HG03575 (cell line): Measurements from ENCODE around the gene MYH6.
"Not testable (repeated sequence)": the region's sequence is repeated elsewhere in the genome, so short reads cannot be mapped to it uniquely, and the experiment has no call there.

Source experiments
- ATAC-seq: cut with Tn5 transposase; IDR thresholded peaks from one replicate; pipeline ENCODE4 v1.9.1; 2021; ENCODE audit not compliant: unreplicated experiment, insufficient number of reproducible peaks, low FRiP score; ENCODE audit errors: extremely low read depth

The MYH6 gene

GRCh38 chr14:23402296-23403138 lies 5.6 kb downstream of the MYH6 start:
- no peak for ATAC-seq

- no peak for ATAC-seq
These were observed 6.8 kb downstream of the MYH6 start for GRCh38 chr14:23401291-23401690.

- not testable (repeated sequence) for ATAC-seq
These were observed 7.5 kb downstream of the MYH6 start for GRCh38 chr14:23400496-23401149.

GRCh38 chr14:23399591-23399990 lies 8.5 kb downstream of the MYH6 start:
- ATAC-seq = no peak

- ATAC-seq = no peak
These were observed 8.9 kb downstream of the MYH6 start for GRCh38 chr14:23399136-23399535.

GRCh38 chr14:23398348-23398747 lies 9.7 kb downstream of the MYH6 start:
- no peak for ATAC-seq

GRCh38 chr14:23396781-23397407 lies 11.2 kb downstream of the MYH6 start:
- no peak for ATAC-seq

GRCh38 chr14:23396126-23396525 lies 11.9 kb downstream of the MYH6 start:
- ATAC-seq = no peak

- ATAC-seq = no peak
These were observed 15.5 kb downstream of the MYH6 start for GRCh38 chr14:23392613-23393012.

- not testable (repeated sequence) for ATAC-seq
These were observed 18.2 kb downstream of the MYH6 start for GRCh38 chr14:23389871-23390270.

- no peak for ATAC-seq
These were observed 18.7 kb downstream of the MYH6 start for GRCh38 chr14:23389396-23389795.

GRCh38 chr14:23388996-23389395 lies 19.1 kb downstream of the MYH6 start:
- ATAC-seq = no peak

- no peak for ATAC-seq
These were observed 19.9 kb downstream of the MYH6 start for GRCh38 chr14:23387916-23388882.

GRCh38 chr14:23386999-23387398 lies 21.1 kb downstream of the MYH6 start:
- ATAC-seq = no peak

- not testable (repeated sequence) for ATAC-seq
These were observed 21.8 kb downstream of the MYH6 start for GRCh38 chr14:23386266-23386657.

GRCh38 chr14:23385642-23386265 lies 22.3 kb downstream of the MYH6 start:
- ATAC-seq = no peak

GRCh38 chr14:23385244-23385641 lies 22.8 kb downstream of the MYH6 start:
- no peak for ATAC-seq

GRCh38 chr14:23384364-23385080 lies 23.6 kb downstream of the MYH6 start:
- ATAC-seq = no peak
